GM23248 (cell line): ENCODE measurements around the gene FAM174B.

Source experiments
- EZH2 ChIP-seq: fragments of 200-600 bp; sonication (generic); IDR thresholded peaks from 2 replicates; pipeline ENCODE4 v1.6.1; 2018; ENCODE audit warnings: antibody characterized with exemption, mild to moderate bottlenecking; ENCODE audit not compliant: insufficient read depth, poor library complexity, severe bottlenecking
- EZH2phosphoT487 ChIP-seq: fragments of 200-600 bp; sonication (generic); IDR thresholded peaks from 2 replicates; pipeline ENCODE4 v1.6.1; 2018; ENCODE audit warnings: antibody characterized with exemption, moderate library complexity, mild to moderate bottlenecking, low read depth; ENCODE audit not compliant: insufficient read depth

DNA sequence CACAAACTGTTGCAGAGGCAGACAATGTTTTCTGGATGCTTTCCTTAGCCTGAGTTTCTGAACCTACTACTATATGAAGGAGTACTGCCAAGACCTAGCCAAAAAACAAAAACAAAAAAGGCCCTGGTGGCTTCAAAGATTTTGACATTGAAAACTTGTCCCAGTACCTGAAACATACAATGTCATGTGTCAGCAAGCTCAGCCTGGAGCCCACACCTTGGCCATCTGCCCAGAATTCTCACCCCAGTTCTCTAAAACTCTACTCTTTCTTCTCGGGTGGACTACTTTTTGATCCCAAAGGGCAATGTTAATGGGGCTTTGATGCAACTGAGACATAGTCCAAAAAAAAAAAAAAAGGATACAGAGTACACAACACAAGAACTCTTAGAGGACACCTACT lies 81.4 kb downstream of the FAM174B start:
- no peak for TF ChIP-seq EZH2
- TF ChIP-seq EZH2phosphoT487 = no peak
